ENCODE data around the gene SLC39A11. TPM values are rescaled to one million over a fixed set of nuclear protein-coding genes. Genes with fewer than 3 reads are reported as not detected.

Gene SLC39A11
- polyA plus RNA-seq, 1 of the 3 experiments (the other 2 are of a cell fraction): 23.5 TPM

DNA sequence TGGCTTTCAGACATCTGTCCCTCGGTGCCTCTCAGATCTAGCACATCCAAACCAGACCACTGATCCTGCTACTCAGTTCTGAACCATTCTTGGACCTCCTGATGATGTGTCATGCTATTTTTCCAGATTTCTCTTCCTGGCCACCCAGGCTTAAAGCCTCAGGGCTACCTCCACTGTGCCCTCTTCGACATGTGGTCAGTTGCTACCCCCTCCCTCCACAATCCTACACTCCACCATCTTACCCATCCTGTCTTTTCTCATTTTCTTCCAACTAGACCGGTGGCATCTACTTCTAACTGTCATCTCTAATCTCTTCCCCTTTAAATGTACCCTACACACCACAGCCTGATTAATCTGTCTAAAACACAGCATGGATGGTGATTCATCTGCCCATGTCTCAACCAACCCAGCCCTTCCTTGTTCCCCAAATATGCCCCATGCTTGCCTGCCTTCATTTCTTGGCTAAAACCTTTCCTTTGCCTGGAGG, 478.6 kb downstream of the SLC39A11 start:
- Histone ChIP-seq H4K20me1 (ENCODE audit: insufficient read depth) (no peaks in the 10 kb centered on the region), H3K9me2 (no peaks in the 10 kb centered on the region), H3F3A (replicated peaks; ENCODE audit: insufficient read depth) (peaks cover 10% of the 10 kb centered on the region), H3K9ac (no peak overlapping the region), H3K79me2 (ENCODE audit: insufficient read depth) (no peaks in the 10 kb centered on the region), H3K4me3 (ENCODE audit: low read depth in 2 of 2, low read length in 1 of 2) (no peak overlapping the region), H3K4me1 (ENCODE audit: control insufficient read depth in 1 of 2, insufficient read depth in 2 of 2, low read depth in 1 of 2, low read length in 1 of 2) (peaks cover 10 to 12% of the 10 kb centered on the region in 2 experiments; a peak in 2 of 4 replicates), H2AFZ (ENCODE audit: low read depth) (no peak overlapping the region; the same call in 1 of the 2 replicates), H3K4me2 (no peak overlapping the region), H3K27ac (ENCODE audit: low read depth in 2 of 2, low read length in 1 of 2) (no peak overlapping the region), H3K9me3 (no peaks in the 10 kb centered on the region), H3K27me3 (ENCODE audit: insufficient read depth) (no peaks in the 10 kb centered on the region), H3K36me3 (replicated peaks in 1 of 2; ENCODE audit: control insufficient read depth in 1 of 2, insufficient read depth in 2 of 2, low read length in 1 of 2) (no peaks in the 10 kb centered on the region)
- ChIA-PET CTCF (interaction anchor here (1.2 kb wide), 1 partner anchor 54 kb away, joined by 3 read pairs; no protein-coding TSS in a partner anchor), POLR2A (no interaction called here)
- WGBS (ENCODE audit: low lambda C conversion rate): 32% methylated on average over 3 of the region's 3 CpGs
- DNase-seq: no peak
- TF ChIP-seq MEF2A (IDR thresholded peaks at IDR 0.05; ENCODE audit: borderline replicate concordance, low read depth): no peak
- TF ChIP-seq, protein P1, sequence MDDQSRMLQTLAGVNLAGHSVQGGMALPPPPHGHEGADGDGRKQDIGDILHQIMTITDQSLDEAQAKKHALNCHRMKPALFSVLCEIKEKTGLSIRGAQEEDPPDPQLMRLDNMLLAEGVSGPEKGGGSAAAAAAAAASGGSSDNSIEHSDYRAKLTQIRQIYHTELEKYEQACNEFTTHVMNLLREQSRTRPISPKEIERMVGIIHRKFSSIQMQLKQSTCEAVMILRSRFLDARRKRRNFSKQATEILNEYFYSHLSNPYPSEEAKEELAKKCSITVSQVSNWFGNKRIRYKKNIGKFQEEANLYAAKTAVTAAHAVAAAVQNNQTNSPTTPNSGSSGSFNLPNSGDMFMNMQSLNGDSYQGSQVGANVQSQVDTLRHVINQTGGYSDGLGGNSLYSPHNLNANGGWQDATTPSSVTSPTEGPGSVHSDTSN (IDR thresholded peaks at IDR 0.05): peak; percentile 67

DNA sequence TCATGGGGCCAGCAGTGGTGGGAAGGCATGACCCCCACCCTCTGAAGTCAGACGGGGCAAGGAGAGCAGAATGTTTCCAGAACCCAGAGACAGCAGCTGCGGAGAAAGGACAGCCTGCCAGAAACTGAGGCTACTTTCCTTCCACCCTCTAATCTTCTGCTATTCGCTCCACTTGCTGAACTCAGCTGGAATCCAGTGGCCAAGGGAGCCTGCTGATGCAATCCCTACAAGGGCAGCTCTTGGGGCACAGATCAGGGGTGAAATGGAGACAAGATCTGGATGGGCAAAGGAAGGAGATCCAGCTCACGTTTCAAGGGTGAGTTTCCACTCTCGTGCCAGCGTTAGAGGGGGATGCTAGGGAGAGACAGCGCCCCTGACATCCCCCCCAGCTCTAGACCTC, 479.1 kb downstream of the SLC39A11 start:
- Histone ChIP-seq H3K4me2 (no peak overlapping the region), H3K9me3 (no peaks in the 10 kb centered on the region), H3K27me3 (ENCODE audit: insufficient read depth) (no peaks in the 10 kb centered on the region), H3K4me1 (ENCODE audit: control insufficient read depth in 1 of 2, insufficient read depth in 2 of 2, low read depth in 1 of 2, low read length in 1 of 2) (peaks cover 9 to 12% of the 10 kb centered on the region in 2 experiments; a peak in 2 of 4 replicates), H3K4me3 (ENCODE audit: low read depth in 2 of 2, low read length in 1 of 2) (no peak overlapping the region), H3K79me2 (ENCODE audit: insufficient read depth) (no peaks in the 10 kb centered on the region), H2AFZ (ENCODE audit: low read depth) (no peak overlapping the region), H4K20me1 (ENCODE audit: insufficient read depth) (no peaks in the 10 kb centered on the region), H3K9ac (no peak overlapping the region), H3K36me3 (replicated peaks in 1 of 2; ENCODE audit: control insufficient read depth in 1 of 2, insufficient read depth in 2 of 2, low read length in 1 of 2) (no peaks in the 10 kb centered on the region), H3F3A (replicated peaks; ENCODE audit: insufficient read depth) (peaks cover 15% of the 10 kb centered on the region), H3K9me2 (no peaks in the 10 kb centered on the region), H3K27ac (ENCODE audit: low read depth in 2 of 2, low read length in 1 of 2) (no peak overlapping the region)
- DNase-seq: no peak
- no peak for TF ChIP-seq SIN3A (IDR thresholded peaks at IDR 0.05; ENCODE audit: borderline replicate concordance, low read depth, low read length)
- no peak for TF ChIP-seq RCOR1 (IDR thresholded peaks at IDR 0.05; ENCODE audit: low read length)
- no peak for TF ChIP-seq FOSL2 (IDR thresholded peaks at IDR 0.05; ENCODE audit: borderline replicate concordance, low read depth)
- no peak for TF ChIP-seq ELF1 (IDR thresholded peaks at IDR 0.05)
- no peak for TF ChIP-seq EP300 (IDR thresholded peaks at IDR 0.05; ENCODE audit: borderline replicate concordance in 1 of 2, low read depth in 1 of 2, low read length in 1 of 2)
- TF ChIP-seq, protein P2, sequence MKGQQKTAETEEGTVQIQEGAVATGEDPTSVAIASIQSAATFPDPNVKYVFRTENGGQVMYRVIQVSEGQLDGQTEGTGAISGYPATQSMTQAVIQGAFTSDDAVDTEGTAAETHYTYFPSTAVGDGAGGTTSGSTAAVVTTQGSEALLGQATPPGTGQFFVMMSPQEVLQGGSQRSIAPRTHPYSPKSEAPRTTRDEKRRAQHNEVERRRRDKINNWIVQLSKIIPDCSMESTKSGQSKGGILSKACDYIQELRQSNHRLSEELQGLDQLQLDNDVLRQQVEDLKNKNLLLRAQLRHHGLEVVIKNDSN (IDR thresholded peaks at IDR 0.05; ENCODE audit: borderline replicate concordance, low read depth): no peak
- TF ChIP-seq FOXM1 (IDR thresholded peaks at IDR 0.05; ENCODE audit: low read depth): no peak
- no peak for TF ChIP-seq FOXJ3 (CRISPR knock-in tag; IDR thresholded peaks at IDR 0.05)
- CTCF ChIA-PET: interaction anchor here (1.2 kb wide), 1 partner anchor 54 kb away, joined by 3 read pairs; no protein-coding TSS in a partner anchor
- 76% methylated on average over 7 of the region's 7 CpGs for WGBS (ENCODE audit: low lambda C conversion rate)
- POLR2A ChIA-PET: interaction anchor here (0.5 kb wide), 1 partner anchor 410 kb away, joined by 6 read pairs; no protein-coding TSS in a partner anchor
